GM12874 (cell line): ENCODE measurements around the gene SDK1.

Experiments used
- TF ChIP-seq, protein P1 (sequence below): IDR thresholded peaks from 2 replicates; pipeline ENCODE4 v1.5.1; 2011; ENCODE audit warnings: low read depth, mild to moderate bottlenecking, control low read depth, low read length, moderate library complexity; ENCODE audit not compliant: insufficient read depth

The SDK1 gene

DNA sequence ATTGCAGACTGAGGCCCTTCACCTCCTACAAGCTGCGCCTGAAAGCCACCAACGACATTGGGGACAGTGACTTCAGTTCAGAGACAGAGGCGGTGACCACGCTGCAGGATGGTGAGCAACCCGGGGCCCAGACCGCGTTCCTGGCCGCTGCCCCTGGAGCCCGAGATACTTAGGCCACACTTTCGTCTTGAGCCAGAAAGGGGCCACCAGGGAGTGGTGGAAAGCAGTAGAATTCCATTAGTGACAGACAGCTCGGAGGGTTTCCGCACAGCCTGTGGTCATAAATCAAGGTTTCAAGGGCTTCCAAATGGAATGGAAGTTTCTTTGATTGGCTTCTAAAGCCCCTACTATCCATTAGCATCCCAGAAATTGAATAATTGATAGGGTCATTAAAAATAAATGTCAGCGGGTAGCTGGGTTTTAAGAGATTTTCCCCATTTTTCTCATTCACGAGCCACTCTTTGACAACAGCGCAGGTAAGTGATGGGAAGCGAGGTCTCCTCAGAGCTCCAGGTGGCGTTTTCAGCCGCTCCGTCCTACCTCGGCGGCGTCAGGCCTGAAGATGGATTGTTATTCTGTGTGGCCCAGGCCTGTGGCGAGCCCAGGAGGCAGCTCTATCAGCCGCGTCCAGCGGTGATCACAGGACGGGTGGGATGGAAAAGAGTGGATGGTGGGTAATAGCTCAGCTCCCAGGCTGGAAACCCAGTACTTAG lies 857.5 kb downstream of the SDK1 start:
- TF ChIP-seq, protein P1, sequence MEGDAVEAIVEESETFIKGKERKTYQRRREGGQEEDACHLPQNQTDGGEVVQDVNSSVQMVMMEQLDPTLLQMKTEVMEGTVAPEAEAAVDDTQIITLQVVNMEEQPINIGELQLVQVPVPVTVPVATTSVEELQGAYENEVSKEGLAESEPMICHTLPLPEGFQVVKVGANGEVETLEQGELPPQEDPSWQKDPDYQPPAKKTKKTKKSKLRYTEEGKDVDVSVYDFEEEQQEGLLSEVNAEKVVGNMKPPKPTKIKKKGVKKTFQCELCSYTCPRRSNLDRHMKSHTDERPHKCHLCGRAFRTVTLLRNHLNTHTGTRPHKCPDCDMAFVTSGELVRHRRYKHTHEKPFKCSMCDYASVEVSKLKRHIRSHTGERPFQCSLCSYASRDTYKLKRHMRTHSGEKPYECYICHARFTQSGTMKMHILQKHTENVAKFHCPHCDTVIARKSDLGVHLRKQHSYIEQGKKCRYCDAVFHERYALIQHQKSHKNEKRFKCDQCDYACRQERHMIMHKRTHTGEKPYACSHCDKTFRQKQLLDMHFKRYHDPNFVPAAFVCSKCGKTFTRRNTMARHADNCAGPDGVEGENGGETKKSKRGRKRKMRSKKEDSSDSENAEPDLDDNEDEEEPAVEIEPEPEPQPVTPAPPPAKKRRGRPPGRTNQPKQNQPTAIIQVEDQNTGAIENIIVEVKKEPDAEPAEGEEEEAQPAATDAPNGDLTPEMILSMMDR: no peak

DNA sequence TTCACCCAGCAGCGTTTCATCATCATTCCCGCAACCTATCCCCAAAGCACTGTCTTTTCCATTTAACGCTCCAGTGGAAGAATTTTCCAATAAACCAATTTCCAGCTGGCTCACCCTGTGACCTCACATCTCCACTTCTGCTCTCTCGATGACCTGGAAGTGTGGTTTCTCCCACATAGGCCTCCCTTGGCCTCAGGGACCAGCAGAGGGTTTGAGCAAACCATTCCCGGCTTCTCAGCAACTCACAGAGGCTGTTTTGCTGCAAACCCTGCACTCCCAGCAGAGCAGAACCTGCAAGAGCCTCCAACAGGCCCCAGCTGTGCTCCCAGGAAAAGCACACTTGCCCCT lies 858.1 kb downstream of the SDK1 start:
- TF ChIP-seq, protein P1: no peak

DNA sequence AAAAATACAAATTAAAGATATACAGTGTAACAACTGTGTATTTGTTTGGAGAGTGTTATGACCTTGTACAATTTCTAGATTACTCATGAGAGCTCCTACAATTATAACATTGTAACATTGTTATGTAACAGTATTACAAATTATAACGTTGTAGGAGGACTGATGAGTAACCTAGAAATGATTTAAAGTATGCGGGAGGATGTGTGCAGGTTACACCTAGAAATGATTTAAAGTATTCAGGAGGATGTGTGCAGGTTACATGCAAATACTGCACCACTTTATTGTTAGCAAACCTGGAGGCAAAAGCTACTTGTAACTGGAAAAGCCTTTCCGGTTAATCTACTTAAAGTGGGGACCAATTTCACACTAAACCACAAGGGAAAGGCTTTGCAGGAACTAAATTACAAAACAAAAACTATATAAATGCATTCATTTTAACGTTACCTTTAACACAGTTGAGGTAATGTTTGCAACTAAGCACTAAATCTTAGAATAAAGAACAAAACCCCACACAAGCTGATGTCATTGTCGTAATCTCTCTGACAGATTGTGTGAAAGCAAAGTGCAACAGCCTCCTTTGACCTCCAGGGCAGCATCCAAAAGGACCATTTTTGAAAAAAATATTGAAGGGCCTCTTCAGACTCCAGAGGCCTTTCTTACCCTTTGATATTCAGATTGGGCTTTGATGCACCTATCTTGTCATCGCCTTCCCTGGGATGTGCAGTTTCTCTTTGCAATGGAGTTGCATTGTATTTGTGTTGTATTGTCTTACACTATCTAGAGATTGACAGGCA lies 858.9 kb downstream of the SDK1 start:
- TF ChIP-seq, protein P1: no peak

DNA sequence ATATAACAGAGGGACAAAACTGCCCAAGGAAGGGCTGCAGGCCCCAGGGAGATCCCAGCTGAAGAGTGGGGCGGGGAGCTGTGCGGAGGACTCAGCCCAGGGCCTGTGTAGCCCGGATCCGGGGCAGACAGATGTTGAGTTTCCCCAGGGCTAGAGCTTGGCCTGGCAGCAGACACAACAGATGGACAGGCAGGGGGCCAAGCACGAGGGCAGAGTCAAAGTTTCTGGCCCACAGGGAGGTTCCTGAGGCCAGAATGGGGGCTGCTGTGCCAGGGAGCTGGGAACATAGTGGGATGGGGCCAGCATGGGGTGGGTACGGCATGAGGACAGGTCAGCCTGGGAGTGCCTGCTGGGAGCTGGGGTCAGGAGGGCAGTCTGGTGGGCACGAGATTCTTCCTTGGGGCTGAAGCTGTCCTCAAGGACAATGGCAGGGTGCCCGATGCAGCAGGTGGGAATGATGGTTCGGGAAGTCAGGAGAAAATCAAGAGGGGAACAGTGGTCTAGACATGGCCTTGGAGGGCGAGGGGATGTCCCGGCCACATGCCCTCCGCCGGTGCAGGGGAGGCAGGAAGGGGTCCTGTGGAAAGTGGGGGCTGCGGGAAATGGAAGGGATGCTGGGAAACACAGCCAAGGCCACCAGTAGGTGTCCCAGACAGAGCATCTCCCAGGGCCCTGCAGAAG lies 862.0 kb downstream of the SDK1 start:
- TF ChIP-seq, protein P1: no peak

DNA sequence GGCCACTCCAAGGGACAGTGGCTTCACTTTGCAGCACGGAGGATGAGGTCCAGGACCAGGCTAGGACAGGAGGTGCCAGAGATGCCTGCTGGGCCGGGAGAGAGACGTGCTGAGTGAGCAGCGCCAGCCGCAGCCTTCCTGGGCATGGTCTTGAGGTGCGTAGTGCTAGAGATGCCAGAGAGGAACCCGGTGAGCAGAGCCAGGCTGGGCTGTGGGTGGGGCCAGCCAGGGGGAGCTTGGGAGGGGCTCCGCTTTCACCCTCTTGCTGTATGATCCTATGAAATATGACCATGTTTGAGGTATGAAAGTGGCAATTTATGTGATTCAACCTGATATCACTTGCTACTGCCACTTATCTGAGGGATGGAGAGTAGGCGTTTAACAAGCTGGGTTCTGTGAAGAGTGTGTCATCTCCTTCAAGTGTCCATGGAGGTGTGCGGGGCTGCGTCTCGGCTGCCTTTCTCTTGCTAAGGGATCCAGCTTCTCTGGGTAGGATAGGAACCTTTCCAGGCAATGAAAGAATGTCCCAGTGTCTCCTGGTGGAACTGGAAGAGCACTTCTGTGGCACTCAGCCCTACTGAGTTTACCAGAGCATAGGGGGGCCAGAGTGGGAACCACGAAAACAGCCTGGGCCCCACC lies 862.6 kb downstream of the SDK1 start:
- TF ChIP-seq, protein P1: no peak

DNA sequence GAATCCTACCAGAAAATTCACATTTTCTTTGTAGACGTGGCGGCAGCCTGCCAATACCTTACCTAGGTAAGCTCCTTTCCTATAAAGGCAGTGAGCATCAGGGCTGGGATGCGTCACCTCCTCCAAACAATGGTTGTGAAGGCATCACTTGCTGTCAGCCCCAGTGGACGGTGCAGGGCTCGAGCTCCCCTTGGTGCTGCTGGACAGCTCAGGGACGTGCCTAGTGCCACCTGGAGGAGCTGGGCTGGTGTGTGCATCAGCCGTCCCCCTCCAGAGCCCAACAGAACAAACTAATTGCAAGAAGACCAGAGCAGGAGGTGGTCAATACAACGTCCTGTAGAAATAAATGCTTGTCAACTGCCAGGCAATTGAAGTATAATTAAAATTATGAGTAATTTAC lies 863.5 kb downstream of the SDK1 start:
- TF ChIP-seq, protein P1: no peak

DNA sequence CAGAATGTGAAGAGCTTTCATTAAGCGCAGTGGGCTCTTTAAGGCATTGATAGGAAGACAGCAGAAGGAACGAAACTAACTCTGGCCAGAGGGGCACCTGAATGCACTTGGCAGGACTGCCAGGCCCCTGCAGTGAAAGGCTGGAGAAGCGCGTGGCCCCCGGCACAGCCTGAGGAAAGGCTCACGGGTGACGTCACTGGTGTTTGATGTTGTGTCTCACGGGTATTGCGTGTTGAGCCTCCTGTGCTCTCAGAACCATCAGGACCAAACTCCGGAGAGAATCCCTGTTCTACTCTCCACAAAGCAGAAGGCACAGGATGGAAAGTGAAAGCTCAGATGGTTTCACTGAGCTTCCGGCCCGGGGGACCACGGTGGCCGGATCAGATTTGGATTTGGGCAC lies 865.3 kb downstream of the SDK1 start:
- TF ChIP-seq, protein P1: no peak
